ENCODE results near the gene RBKS.

Gene RBKS

GRCh38 chr2:27738349-27739057 lies 151.7 kb downstream of the RBKS start:
- H3K27ac ChIP-seq: no peak overlapping the region
- TF ChIP-seq ZFX (IDR thresholded peaks at IDR 0.05) (no peak), CTCF (conservative IDR thresholded peaks at IDR 0.05) (no peak)

GRCh38 chr2:27737676-27738348 lies 152.4 kb downstream of the RBKS start:
- H3K27ac ChIP-seq: no peak overlapping the region
- TF ChIP-seq CTCF (conservative IDR thresholded peaks at IDR 0.05) (no peak), ZFX (IDR thresholded peaks at IDR 0.05) (no peak)

GRCh38 chr2:27736890-27737204 lies 153.3 kb downstream of the RBKS start:
- TF ChIP-seq CTCF (conservative IDR thresholded peaks at IDR 0.05) (no peak), ZFX (IDR thresholded peaks at IDR 0.05) (no peak)
- H3K27ac ChIP-seq: no peak overlapping the region

GRCh38 chr2:27736031-27736889 lies 153.9 kb downstream of the RBKS start:
- TF ChIP-seq ZFX (IDR thresholded peaks at IDR 0.05) (no peak), CTCF (conservative IDR thresholded peaks at IDR 0.05) (no peak)
- no peak overlapping the region for H3K27ac ChIP-seq

- no peak for TF ChIP-seq ZFX (IDR thresholded peaks at IDR 0.05)
- no peak for TF ChIP-seq CTCF (conservative IDR thresholded peaks at IDR 0.05)
Observed at GRCh38 chr2:27735263-27735904, 154.8 kb downstream of the RBKS start.

GRCh38 chr2:27734305-27734704 lies 155.9 kb downstream of the RBKS start:
- TF ChIP-seq CTCF (conservative IDR thresholded peaks at IDR 0.05) (no peak), ZFX (IDR thresholded peaks at IDR 0.05) (no peak)
- H3K27ac ChIP-seq: no peak overlapping the region

More at GRCh38 chr2:27735263-27735904, 154.8 kb downstream of the RBKS start:
- no peak overlapping the region for H3K27ac ChIP-seq
